Measurements from ENCODE around the gene TMEM154.

TMEM154 gene

DNA sequence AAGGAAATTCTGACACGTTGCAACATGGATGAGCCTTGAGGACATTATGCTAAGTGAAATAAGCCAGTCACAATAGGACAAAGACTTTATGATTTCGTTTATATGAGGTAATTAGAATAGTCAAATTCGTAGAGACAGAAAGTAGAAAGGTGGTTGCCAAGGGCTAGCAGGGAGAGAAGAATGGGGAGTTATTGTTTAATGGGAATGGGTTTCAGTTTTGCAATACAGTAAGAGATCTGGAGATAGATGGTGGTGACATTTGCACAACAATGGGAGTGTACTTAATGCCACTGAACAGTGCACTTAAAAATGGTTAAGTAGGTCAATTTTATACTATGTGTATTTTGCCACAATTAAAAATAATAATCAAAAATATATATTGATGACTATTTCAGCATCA lies 43.4 kb upstream of the TMEM154 start:
- DNase-seq (ENCODE audit: low read depth) = peak; percentile 66
- TF ChIP-seq, protein P1, sequence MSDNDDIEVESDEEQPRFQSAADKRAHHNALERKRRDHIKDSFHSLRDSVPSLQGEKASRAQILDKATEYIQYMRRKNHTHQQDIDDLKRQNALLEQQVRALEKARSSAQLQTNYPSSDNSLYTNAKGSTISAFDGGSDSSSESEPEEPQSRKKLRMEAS (IDR thresholded peaks at IDR 0.05; ENCODE audit: low read depth, low read length) = no peak
- no peak for TF ChIP-seq MYC (IDR thresholded peaks at IDR 0.05; ENCODE audit: low read depth, low read length)
- TF ChIP-seq, protein P2, sequence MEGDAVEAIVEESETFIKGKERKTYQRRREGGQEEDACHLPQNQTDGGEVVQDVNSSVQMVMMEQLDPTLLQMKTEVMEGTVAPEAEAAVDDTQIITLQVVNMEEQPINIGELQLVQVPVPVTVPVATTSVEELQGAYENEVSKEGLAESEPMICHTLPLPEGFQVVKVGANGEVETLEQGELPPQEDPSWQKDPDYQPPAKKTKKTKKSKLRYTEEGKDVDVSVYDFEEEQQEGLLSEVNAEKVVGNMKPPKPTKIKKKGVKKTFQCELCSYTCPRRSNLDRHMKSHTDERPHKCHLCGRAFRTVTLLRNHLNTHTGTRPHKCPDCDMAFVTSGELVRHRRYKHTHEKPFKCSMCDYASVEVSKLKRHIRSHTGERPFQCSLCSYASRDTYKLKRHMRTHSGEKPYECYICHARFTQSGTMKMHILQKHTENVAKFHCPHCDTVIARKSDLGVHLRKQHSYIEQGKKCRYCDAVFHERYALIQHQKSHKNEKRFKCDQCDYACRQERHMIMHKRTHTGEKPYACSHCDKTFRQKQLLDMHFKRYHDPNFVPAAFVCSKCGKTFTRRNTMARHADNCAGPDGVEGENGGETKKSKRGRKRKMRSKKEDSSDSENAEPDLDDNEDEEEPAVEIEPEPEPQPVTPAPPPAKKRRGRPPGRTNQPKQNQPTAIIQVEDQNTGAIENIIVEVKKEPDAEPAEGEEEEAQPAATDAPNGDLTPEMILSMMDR (IDR thresholded peaks at IDR 0.05; ENCODE audit: low read depth, low read length) = no peak
- no peak for TF ChIP-seq POLR2A (IDR thresholded peaks at IDR 0.05; ENCODE audit: extremely low read depth, insufficient read length)

DNA sequence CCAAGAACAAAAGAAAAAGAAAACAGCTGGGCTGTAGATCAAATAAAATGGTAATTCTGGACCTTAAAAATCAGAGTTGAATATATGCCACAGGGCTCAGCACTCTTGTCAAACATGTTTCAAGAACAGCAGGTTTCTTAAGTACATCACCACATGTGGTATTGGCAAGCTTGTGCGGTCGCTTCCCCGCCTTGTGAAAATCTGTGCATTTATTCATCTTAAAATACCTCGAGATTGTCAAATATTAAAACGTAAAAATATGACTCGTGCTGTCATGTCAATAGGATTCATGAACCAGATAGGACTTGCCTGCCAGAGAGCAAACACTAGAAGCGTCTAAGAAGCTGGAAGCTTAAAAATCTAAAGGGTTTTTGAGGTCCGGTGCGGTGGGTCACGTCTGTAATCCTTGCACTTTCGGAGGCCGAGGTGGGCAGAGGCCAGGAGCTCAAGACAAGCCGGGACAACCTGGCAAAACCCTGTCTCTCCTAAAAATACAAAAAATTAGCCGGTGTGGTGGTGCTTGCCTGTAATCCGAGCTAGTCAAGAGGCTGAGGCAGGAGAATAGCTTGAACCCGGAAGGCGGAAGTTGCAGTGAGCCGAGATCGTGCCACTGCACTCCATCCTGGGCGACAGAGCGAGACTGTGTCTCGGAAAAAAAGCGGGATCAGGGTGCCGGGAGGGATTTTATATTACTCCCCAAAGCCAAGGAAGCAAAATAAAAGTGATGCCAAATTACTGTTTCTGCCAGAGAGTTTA lies 40.2 kb upstream of the TMEM154 start:
- DNase-seq (ENCODE audit: low read depth) = no peak
- TF ChIP-seq POLR2A (IDR thresholded peaks at IDR 0.05; ENCODE audit: extremely low read depth, insufficient read length) (no peak), MYC (IDR thresholded peaks at IDR 0.05; ENCODE audit: low read depth, low read length) (no peak)
- TF ChIP-seq, protein P2 (IDR thresholded peaks at IDR 0.05; ENCODE audit: low read depth, low read length) = no peak
- TF ChIP-seq, protein P1 (IDR thresholded peaks at IDR 0.05; ENCODE audit: low read depth, low read length) = no peak
- no peak overlapping the region for H3K4me3 ChIP-seq (ENCODE audit: low read depth, low read length)

More for the DNA sequence above, 43.4 kb upstream of the TMEM154 start:
- H3K4me3 ChIP-seq (ENCODE audit: low read depth, low read length) = no peak overlapping the region

DNA sequence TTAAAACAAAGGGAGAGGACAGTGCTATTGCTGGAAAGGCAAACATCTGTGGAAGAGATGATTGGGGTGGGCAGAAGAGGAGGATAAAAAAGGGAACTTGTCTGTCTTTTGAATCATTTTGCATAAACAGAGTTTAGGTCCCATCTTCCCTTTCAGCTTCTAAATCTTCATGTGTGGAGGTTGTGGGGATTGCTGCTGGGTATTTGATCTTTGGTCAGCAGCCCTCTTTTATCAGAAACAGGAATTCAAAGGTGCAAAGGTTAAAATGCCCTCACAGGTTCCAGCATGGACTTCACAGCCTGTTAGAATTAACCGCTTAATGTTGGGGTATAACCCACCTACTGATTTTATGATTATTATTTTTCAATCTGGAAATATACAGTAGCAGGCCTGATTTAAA lies 39.5 kb upstream of the TMEM154 start:
- no peak for DNase-seq (ENCODE audit: low read depth)
- TF ChIP-seq MYC (IDR thresholded peaks at IDR 0.05; ENCODE audit: low read depth, low read length) (no peak), POLR2A (IDR thresholded peaks at IDR 0.05; ENCODE audit: extremely low read depth, insufficient read length) (no peak)
- TF ChIP-seq, protein P2 (IDR thresholded peaks at IDR 0.05; ENCODE audit: low read depth, low read length) = no peak
- TF ChIP-seq, protein P1 (IDR thresholded peaks at IDR 0.05; ENCODE audit: low read depth, low read length) = no peak
- no peak overlapping the region for H3K4me3 ChIP-seq (ENCODE audit: low read depth, low read length)

DNA sequence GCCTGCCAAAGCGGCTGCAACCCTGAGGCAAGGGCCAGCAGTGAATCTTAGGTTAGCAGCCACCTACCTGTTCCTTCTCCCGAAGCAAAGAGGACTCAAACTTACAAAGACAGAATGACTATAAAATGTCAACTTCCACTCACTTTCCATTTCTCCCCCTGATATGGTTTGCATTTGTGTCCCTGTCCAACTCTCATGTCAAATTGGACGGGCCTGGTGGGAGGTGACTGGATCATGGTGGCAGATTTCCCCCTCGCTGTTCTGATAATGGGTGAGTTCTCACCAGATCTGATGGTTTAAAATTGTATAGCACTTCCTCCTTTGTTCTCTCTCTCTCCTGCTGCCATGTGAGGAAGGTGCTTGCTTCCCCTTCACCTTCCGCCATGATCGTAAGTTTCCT lies 35.3 kb upstream of the TMEM154 start:
- DNase-seq (ENCODE audit: low read depth) = no peak
- no peak for TF ChIP-seq POLR2A (IDR thresholded peaks at IDR 0.05; ENCODE audit: extremely low read depth, insufficient read length)
- TF ChIP-seq MYC (IDR thresholded peaks at IDR 0.05; ENCODE audit: low read depth, low read length) = no peak
- TF ChIP-seq, protein P2 (IDR thresholded peaks at IDR 0.05; ENCODE audit: low read depth, low read length) = no peak
- TF ChIP-seq, protein P1 (IDR thresholded peaks at IDR 0.05; ENCODE audit: low read depth, low read length) = no peak

DNA sequence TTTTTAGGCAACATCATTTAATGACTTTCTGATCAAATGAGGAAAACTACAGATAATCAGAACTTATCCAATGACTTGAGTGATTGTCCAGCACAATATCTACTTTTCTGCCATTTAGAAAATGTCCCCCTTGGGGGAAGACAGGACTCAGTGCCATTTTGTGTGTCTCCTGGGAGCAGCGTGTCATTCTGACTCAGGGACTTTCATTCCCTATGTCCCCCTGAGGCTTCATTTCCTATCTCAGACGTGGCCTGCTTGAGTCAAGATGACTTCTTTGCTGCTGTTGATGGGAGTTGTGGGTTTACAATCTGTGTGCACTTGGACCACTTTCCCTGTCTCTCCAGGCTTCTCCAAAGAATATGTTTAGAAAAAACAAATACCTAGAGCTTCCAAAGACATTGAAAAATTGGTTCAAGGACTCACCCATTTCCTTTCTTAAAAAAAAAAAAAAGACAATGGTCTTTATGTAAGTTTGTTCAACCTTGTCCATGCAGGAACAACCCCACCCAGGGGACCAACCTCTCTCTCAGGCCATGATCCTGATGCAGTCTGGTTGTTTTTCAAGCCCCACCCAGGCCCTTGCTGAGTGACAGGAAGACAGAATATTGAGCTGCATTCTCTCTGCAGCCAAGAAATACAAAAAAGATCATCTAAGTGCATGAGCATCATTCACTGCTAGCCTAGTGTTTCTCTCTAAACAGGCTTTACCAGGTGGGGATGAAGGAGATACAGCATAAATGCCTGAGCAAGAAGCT lies 34.3 kb upstream of the TMEM154 start:
- DNase-seq (ENCODE audit: low read depth) = peak; percentile 74
- TF ChIP-seq POLR2A (IDR thresholded peaks at IDR 0.05; ENCODE audit: extremely low read depth, insufficient read length) = no peak
- TF ChIP-seq, protein P2 (IDR thresholded peaks at IDR 0.05; ENCODE audit: low read depth, low read length) = no peak
- TF ChIP-seq MYC (IDR thresholded peaks at IDR 0.05; ENCODE audit: low read depth, low read length) = no peak
- TF ChIP-seq, protein P1 (IDR thresholded peaks at IDR 0.05; ENCODE audit: low read depth, low read length) = no peak
- H3K4me3 ChIP-seq (ENCODE audit: low read depth, low read length) = no peak overlapping the region

More for the DNA sequence above, 35.3 kb upstream of the TMEM154 start:
- no peak overlapping the region for H3K4me3 ChIP-seq (ENCODE audit: low read depth, low read length)
